Measurements from ENCODE around the gene PRDM16.

DNA sequence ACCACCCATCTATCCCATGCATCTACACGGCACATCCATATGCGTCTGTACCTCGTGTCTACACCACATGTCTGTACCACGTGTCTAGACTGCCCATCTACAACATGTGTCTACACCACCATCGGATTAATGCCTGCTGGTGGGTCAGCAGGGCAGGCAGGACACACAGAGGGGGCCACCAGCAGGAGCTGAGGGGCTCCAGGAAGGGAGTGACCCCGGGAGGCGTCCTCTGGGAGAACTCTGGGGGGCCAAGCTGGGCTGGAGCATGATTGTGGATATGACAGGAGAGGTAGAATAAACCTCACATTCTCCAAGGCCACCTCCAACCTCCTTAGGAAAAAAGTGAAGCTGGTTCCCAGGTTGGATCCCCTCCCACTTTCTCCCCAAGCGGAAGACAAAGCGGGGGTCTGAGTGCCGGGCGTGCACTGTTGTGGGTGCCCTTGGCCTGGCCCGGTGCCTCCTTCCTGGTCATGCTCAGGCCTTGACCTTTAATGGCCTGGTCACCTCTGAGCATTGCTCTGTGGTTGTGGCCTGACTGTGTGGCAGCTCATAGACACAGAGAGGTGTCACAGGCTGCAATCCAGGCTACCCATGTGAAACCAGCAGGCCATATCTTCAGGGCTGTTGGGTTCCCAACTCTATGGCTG lies 48.6 kb upstream of the PRDM16 start:
- TF ChIP-seq, protein P1, sequence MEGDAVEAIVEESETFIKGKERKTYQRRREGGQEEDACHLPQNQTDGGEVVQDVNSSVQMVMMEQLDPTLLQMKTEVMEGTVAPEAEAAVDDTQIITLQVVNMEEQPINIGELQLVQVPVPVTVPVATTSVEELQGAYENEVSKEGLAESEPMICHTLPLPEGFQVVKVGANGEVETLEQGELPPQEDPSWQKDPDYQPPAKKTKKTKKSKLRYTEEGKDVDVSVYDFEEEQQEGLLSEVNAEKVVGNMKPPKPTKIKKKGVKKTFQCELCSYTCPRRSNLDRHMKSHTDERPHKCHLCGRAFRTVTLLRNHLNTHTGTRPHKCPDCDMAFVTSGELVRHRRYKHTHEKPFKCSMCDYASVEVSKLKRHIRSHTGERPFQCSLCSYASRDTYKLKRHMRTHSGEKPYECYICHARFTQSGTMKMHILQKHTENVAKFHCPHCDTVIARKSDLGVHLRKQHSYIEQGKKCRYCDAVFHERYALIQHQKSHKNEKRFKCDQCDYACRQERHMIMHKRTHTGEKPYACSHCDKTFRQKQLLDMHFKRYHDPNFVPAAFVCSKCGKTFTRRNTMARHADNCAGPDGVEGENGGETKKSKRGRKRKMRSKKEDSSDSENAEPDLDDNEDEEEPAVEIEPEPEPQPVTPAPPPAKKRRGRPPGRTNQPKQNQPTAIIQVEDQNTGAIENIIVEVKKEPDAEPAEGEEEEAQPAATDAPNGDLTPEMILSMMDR (conservative IDR thresholded peaks at IDR 0.05; ENCODE audit: low read length), result no peak
- TF ChIP-seq EZH2phosphoT487 (IDR thresholded peaks at IDR 0.05; ENCODE audit: borderline replicate concordance), result no peak
